ENCODE measurements around the gene HDAC1.

DNA sequence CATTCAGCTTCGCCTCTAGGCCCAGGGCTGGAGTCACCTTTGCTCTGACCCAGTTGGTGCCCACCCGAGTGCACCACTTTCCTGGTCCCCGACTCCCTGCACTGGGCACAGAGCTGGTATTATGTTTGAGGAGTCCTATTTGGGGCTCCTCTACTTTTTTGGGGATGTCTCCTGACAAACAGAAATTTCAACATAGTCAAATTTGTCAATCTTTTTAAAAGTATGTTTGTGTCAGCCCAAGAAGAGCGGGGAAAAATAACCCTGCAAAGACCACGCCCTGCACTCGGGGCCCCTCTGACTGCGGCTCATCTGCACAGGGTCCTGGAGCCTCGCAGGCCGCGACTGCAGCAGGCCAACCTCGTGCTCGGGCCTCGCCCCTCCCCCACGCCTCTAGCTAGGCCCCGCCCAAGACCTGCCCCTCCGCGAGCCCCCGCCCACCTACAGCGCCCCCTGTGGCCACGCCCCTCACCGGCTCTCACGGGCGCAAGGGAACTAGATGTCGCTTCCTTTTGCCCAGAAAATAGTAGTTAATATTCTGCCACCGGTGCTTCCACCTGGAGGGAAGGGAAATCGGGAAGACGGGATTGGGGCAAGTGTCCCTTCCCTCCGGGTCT is 59.0 kb downstream of the HDAC1 start:
- TF ChIP-seq, protein P1, sequence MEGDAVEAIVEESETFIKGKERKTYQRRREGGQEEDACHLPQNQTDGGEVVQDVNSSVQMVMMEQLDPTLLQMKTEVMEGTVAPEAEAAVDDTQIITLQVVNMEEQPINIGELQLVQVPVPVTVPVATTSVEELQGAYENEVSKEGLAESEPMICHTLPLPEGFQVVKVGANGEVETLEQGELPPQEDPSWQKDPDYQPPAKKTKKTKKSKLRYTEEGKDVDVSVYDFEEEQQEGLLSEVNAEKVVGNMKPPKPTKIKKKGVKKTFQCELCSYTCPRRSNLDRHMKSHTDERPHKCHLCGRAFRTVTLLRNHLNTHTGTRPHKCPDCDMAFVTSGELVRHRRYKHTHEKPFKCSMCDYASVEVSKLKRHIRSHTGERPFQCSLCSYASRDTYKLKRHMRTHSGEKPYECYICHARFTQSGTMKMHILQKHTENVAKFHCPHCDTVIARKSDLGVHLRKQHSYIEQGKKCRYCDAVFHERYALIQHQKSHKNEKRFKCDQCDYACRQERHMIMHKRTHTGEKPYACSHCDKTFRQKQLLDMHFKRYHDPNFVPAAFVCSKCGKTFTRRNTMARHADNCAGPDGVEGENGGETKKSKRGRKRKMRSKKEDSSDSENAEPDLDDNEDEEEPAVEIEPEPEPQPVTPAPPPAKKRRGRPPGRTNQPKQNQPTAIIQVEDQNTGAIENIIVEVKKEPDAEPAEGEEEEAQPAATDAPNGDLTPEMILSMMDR (IDR thresholded peaks at IDR 0.05; ENCODE audit: borderline replicate concordance, extremely low read depth, low read length, poor library complexity, severe bottlenecking), result peak; percentile 67
- no peak for TF ChIP-seq EZH2 (IDR thresholded peaks at IDR 0.05; ENCODE audit: borderline replicate concordance, low read depth, low read length, severe bottlenecking)

All from DND-41 (cell line).